ENCODE data around the gene RFT1.
A peak's percentile ranks its signal among the peaks of the same experiment; 100 is the strongest.

- TF ChIP-seq CTCF (IDR thresholded peaks at IDR 0.05) (peak in 3 of 4 experiments; percentile 42 to 61 (median 58)), POLR2A (IDR thresholded peaks at IDR 0.05) (peak in 1 of 2 donors; percentile 68)
These were observed 30.6 kb upstream of the RFT1 start, which contains the start of gene PRKCD for GRCh38 chr3:53160660-53161449.

All from uterus (tissue), 2 donors.